ENCODE data around the gene EYA3.

DNA sequence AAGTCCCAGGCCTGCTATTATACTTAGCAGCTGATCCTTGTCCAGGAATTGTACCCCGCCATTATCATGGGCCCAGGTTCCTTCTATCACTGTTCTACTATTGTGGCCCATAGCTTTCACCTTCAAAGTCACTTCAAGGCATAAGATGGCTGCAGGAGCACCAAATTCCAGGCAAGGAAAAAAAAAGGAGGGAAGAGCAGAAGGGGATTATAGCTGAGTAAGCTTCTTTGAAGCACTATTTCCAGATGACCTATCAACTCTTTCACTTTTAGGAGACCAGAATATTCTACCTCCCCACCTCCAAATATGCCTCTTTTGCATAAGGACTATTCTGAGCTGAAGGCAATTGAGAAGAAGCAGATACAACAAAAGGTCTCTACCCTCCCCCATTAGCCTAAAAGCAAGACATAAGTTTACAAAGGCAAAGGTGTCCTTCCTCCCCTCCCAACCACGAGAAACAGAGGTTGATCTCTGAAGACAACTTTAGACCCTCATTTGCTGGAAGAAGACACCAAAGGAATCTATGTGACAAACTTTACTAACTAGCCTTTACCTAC, 46.3 kb upstream of the EYA3 start:
- TF ChIP-seq YY1 (IDR thresholded peaks at IDR 0.05; ENCODE audit: insufficient read depth, insufficient read length) (no peak), ZNF274 (IDR thresholded peaks at IDR 0.05; ENCODE audit: low read depth, low read length) (no peak), SUZ12 (IDR thresholded peaks at IDR 0.05; ENCODE audit: extremely low read depth, insufficient read depth, insufficient read length) (no peak)

Measured in NT2/D1 (cell line).